ENCODE measurements around the gene SIGLECL1.
"Not testable (repeated sequence)": the region's sequence is repeated elsewhere in the genome, so short reads cannot be mapped to it uniquely, and the experiment has no call there.

Gene SIGLECL1

DNA sequence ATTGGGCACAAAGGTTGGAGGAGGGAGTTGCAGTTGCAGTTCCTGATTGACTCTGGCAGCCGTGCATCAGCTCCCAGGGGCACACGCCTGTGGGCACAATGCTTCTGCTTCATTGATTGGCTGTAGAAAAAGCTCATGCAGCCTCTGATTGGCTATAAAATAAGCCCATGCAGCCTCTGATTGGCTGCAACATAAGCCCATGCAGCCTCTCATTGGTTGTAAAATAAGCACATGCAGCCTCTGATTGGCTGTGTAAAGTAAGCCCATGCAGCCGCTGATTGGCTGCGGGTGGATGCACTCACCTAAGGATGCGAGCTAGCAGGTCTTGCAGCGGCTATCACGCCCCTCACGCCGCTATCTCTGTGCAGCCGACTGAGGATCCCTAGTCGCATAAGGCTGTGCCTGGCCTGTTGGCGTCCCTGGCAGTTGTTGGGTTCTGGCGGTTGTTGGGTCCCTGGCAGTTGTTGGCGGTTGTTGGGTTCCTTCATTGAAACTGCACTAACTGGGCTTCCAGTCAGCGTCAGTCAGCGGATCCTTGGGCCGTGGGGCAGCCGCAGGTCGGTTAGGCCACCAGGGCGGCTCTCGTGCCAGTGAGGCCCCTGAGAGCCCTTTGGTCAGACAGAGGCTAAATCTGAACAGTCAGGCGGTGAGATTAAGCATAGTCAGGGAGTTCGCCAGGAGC is at the start of gene SIGLECL1:
Gene SIGLECL1 (plus strand): TSS at position 295 of the 682 bp plus-strand sequence. CDS start 12,993 bp downstream, outside the sequence.
- DNase-seq (ENCODE audit: low read depth in 2 of 2) = no peak

DNA sequence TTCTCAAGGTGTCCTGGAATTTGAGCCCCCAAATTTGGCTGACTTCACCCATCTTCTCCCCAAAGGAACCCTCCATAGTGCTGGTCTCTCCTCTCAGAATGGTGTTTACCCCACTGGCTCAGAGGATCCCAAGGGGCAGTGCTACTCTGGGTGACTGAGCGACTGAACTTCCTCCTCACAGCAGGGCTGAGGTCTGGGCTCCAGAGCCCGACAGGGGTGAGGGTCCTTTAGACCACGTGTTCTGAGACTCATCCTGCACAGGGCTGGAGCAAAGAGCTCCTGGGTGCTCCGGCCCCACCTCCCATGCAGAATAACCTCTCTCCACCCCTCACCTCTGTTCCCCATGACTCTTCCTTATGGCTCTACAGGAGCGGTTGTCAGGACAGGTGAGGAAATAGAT is 49.2 kb upstream of the SIGLECL1 start:
- DNase-seq (ENCODE audit: low read depth in 2 of 2) = no peak

DNA sequence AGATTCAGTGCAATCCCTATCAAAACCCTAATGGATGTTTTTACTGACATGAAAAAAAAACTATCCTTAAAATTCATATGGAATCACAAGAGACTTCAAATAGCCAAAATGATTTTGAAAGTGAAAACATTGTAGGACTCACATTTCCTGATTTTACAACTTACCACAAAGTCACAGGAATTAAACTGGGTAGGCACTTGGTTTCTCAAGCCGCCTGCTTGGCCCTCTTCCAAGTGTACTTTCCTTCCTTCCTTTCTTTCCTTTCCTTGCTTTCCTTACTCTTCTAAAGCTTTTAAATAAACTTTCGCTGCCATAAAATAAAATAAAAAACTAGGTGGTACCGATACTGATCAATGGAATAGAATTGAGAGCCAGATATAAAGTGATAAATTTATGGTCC is 47.0 kb upstream of the SIGLECL1 start:
- no peak for DNase-seq (ENCODE audit: low read depth in 2 of 2)

DNA sequence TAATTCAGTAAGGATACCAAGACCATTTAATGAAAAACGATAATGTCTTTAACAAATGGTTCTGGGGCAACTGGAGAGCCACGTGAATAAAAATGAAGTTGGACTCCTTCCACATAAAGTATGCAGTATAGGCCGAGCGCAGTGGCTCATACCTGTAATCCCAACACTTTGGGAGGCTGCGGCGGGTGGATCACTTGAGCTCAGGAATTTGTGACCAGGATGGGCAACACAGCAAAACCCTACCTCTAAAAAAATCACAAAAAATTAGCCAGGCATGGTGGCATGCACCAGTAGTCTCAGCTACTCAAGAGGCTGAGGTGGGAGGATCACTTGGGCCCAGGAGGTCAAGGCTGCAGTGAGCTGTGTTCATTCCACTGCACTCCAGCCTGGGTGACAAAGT is 46.6 kb upstream of the SIGLECL1 start:
- no peak for DNase-seq (ENCODE audit: low read depth in 2 of 2)

DNA sequence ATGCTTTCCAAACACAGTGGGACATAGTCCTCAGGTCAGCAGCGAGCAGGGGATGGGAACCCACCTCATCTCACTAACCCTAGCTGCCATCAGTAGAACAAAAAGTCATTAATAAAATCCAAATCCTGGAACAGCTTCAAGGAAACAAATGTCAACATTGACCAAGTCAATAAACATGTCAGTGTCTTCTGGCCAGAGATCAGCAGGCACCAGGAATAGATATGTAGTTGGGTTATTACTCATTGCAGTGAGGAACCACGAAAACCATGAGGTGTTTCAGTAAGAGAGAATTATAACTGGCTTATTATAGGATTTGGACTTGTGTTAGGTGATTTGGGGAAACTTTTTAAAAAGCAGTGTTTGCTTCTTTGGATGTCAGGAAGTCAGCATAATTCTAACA is 43.1 kb upstream of the SIGLECL1 start:
- DNase-seq (ENCODE audit: low read depth in 2 of 2) = no peak

DNA sequence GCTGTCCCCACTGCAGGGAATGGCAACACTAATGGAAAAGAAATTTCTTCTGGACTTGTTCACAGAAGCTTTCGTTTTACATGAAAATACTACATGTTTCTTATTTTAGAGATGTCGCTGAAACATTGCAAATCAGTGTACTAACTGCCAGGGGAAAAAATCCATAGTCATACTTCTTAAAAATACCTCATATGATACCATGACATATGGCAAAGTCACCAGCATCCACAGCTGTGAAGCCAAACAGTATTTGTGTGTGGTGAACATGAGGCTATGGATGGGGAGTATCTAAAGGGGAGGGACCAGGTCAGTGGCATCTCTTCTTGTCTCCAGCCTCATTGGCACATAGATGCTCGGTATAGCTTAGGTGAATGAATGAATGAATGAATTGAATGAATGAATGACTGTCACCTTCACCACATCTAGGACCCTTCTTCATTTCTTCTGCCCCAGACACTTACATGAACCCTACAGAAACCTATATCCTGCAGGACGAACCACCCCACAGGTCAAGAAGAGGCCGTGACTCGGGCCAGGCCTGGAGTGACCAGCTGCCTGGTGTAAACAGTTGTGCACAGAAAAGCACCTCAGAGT is 40.6 kb upstream of the SIGLECL1 start:
- DNase-seq (ENCODE audit: low read depth in 2 of 2) = no peak

DNA sequence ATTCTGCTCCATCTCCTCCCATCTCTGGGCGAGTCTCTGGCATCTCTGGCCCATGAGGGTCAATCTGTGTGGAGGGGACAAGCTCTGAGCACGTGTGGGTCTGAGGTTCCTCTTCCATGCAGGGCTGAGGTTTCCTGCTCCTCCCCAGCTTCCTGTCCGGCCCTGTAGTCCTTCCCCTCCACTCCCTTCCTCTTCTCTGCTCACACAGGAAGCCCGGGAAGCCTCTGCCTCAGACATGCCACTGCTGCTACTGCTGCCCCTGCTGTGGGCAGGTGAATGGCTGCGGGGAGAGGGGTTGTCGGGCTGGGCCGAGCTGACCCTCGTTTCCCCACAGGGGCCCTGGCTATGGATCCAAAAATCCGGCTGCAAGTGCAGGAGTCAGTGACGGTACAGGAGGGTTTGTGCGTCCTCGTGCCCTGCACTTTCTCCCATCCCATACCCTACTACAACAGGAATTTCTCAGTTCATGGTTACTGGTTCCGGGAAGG is 40.0 kb upstream of the SIGLECL1 start:
- not testable (repeated sequence) for DNase-seq (ENCODE audit: low read depth in 2 of 2)

DNA sequence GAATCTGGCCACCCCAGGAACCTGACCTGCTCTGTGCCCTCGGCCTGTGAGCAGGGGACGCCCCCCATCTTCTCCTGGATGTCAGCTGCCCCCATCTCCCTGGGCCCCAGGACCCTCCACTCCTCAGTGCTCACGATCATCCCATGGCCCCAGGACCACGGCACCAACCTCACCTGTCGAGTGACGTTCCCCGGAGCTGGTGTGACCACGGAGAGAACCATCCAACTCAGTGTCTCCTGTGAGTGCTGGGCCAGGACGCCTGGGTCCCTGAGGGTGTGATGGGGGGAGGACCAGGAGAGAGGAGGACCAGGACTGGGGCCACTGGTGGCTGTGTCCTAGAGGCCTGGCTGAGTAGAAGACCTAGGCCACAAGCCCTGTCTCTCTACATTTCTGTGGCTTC is 39.0 kb upstream of the SIGLECL1 start:
- no peak for DNase-seq (ENCODE audit: low read depth in 2 of 2)

DNA sequence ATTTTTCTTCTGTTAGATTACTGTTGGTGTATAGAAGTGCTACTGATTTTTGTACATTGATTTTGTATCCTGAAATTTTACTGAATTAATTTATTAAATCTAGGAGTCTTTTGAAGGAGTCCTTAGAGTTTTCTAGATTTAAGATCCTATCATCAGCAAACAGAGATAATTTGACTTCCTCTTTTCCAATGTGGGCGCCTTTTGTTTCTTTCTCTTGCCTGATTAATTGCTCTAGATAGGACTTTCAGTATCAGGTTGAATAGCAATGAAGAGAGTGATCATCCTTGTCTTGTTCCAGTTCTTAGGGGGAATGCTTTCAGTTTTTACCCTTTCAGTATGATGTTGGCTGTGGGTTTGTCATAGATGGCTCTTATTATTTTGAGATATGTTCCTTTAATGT is 31.6 kb upstream of the SIGLECL1 start:
- DNase-seq (ENCODE audit: low read depth in 2 of 2) = no peak

DNA sequence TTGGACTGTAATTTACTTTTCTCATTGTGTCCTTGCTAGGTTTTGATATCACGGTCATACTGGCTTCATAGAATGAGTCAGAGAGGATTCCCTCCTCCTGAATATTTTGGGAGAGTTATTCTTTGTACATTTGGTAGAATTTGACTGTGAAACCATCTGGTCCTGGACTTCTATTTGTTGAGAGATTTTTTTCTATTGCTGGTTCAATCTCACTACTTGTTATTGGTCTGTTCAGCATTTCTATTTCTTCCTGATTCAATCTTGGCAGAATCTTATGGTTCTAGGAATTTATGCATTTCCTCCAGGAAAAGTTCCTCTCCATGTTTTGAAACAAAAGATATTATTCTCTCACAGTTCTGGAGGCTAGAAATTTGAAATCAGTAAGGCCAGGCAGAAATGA is 30.9 kb upstream of the SIGLECL1 start:
- DNase-seq (ENCODE audit: low read depth in 2 of 2) = no peak

DNA sequence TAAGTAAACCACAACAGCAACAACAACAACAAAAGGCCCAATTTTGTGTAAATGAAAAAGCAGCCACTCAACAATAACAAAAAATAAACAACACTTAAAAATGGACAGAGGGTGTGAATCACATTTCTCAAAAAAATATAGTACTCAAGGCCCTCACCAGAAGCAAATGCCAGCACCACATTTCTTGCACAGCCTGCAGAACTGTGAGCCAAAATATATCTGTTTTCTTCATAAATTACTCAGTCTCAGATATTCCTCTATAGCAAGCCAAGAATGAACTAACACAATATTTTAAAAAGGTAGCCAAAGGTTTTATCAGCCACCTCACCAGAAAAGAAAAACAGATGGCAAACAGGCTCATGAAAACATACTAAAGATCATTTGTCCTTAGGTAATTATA is 29.9 kb upstream of the SIGLECL1 start:
- DNase-seq (ENCODE audit: low read depth in 2 of 2) = no peak

DNA sequence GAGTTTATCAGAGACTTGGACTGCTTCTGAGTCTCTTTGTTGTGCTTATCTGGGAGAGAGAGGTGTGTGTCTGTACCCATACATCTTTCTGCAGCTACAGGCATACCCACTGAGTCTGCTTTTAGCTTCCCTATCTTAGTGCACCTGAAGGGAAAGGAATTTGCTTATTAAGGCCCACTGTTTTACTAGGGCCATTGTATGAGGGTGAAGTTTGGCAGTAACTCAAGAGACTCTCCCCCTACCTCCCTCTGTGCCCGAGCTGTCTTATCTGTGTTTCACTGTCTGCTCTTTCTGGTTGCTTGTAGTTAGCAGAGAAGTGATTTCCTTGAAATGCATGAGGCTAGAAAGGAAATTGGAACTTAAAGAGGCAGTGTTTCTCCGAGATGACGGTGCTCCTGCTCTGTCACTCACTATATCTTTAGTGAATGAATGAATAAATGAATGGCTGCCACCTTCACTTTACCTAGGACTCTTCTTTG is 26.7 kb upstream of the SIGLECL1 start:
- no peak for DNase-seq (ENCODE audit: low read depth in 2 of 2)

DNA sequence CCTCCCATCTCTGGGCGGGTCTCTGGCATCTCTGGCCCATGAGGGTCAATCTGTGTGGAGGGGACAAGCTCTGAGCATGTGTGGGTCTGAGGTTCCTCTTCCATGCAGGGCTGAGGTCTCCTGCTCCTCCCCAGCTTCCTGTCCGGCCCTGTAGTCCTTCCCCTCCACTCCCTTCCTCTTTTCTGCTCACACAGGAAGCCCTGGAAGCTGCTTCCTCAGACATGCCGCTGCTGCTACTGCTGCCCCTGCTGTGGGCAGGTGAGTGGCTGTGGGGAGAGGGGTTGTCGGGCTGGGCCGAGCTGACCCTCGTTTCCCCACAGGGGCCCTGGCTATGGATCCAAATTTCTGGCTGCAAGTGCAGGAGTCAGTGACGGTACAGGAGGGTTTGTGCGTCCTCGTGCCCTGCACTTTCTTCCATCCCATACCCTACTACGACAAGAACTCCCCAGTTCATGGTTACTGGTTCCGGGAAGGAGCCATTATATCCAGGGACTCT is 25.9 kb upstream of the SIGLECL1 start, which contains the start of gene CD33:
Gene CD33 (plus strand): TSS at position 183 of the 496 bp plus-strand sequence. CDS start 39 bp downstream, at position 222.
- DNase-seq (ENCODE audit: low read depth in 2 of 2) = not testable (repeated sequence)

DNA sequence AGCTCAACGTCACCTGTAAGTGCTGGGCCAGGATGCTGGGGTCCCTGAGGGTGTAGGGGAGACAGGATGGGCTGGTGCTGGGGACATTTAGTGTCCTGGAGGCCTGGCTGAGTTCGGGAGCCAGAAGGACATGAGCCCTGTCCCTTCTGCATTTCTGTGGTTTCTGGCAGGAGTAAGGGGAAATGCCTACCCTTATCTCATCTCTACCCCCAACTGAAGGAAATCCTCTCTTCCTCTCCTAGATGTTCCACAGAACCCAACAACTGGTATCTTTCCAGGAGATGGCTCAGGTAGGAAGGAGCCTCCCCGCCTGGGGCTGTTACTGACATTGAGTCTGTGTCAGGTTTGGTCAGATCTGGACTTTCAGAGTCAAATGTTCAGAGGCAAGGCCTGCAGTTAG is 24.8 kb upstream of the SIGLECL1 start:
- DNase-seq (ENCODE audit: low read depth in 2 of 2) = no peak

DNA sequence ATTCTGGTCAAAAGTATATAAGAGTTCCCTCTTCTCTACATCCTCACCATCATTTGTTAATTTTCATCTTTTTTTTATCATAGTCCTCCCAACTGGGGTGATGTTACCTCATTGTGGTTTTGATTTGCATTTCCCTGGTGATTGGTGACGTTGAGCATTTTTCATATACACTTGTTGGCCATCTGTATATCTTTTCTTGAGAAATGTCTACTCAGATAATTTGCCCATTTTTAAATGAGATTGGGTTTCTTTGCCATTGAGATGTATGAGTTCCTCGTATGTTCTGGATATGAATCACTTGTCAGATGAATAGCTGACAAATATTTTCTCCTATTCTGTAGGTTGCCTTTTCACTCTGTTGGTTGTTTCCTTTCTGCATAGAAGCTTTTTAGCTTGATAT is 23.6 kb upstream of the SIGLECL1 start:
- DNase-seq (ENCODE audit: low read depth in 2 of 2) = no peak

DNA sequence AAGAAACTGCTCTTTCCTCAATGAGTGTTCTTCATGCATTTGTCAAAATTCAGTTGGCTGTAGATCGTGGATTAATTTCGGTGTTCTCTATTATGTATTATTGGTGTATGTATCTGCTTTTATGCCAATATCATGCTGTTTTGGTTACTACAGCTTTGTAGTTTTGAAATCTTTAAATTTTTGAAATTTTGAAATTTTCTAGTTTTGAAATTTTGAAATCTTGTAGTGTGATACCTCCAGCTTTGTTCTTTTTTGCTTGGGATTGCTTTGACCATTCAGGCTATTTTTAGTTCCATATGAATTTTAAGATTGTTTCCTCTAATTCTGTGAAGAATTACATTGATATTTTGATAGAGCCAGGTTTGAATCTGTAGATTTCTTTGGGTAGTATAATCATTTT is 22.9 kb upstream of the SIGLECL1 start:
- DNase-seq (ENCODE audit: low read depth in 2 of 2) = no peak

DNA sequence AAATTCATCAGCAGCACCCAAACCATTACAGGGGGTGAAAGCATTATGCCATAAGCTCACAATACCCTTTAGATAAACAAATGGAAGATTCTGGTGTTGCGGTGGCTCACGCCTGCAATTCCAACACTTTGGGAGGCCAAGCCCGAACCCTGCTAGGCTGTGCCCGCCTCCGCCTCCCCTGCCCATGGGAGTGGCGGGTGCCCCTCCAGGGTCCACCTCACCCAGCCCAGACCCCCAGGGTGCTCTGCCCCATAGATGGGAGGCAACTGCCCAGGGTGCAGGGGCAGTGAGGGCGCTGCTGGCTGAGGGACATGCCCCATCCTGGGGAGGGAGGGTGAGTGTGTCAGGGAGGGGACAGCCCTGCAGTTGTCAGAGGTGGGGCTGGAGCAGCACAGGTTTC is 10.0 kb upstream of the SIGLECL1 start:
- DNase-seq (ENCODE audit: low read depth in 2 of 2) = no peak

DNA sequence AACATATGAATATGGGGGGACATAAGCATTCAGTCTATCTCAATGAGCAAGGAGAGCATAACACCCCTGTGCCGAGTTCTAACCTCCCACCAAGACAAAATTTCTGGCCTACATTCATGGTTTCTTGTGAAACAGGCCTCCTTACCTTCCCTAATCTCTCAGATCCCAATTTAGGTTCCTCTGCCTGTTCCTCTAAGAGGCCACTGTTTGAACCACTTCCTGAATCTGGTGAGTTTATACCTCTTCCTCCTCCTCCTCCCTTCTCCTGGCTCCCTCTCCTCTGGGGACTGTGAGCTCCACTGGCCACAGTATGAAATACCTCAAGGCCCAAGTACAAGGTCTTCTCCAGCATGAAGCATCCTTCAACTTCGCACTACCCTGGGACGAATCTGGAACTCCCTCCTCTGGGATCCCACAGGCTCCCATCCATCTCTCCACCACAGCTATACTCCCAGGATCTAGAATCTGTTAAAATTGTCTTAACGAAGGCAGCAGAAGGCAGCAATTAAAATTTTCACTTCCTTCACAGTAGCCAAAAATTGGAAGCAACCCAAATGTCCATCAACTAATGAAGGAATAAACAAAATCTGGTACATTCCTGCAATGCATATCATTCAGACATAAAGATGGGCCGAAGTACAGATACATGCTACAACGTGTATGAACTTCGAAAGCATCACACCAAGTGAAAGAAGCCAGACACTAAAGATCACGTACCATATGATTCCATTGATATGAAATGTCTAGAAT is 7.8 kb upstream of the SIGLECL1 start:
- no peak for DNase-seq (ENCODE audit: low read depth in 2 of 2)

DNA sequence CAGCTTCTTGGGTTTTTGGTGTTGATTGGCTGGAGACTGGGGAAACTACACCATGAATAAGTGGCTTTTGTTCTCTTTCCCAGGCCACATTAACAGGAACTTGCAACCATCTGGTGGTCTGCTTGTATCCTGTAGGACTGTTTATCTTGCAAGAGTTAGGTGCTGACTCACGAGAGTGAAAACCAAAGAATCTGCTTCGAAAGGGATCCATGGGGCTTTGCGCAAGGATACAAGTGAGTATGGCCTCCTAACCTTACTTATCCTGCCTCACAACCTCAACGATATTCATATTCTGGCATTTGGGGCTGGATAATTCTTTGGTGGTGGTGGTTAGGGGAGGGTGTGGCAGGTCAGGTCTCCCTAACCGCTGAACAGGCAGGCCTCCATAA is 4.7 kb upstream of the SIGLECL1 start:
- DNase-seq (ENCODE audit: low read depth in 2 of 2) = no peak

DNA sequence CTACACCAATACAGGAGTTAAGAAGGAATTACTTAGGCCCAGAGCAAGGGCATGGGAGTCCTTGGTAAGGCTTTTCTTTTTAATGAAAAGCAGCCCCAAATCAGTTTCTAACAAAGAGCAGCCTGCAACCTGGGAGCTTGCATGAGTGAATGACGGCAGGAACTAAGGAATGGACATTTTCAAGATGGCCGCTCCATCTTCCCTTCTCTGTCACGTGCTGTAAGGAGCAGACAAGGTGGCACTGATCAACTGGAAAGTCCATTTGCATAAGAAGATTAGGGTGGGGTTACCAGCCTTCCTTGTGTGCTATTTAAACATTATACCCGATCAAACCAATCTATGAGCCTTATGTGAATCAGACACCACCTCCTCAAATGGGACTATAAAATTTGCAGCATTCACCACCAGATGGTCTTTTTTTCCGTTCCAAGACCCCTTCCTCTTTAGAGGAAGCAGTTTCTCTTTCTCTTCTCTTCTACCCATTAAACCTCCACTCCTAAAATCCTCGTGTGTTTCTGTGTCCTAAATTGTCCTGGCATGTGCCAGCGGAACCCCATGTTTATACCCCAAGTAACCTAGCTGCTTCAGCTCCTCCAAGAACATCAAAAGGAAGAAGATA is 2.8 kb upstream of the SIGLECL1 start:
- DNase-seq (ENCODE audit: low read depth in 2 of 2) = no peak

DNA sequence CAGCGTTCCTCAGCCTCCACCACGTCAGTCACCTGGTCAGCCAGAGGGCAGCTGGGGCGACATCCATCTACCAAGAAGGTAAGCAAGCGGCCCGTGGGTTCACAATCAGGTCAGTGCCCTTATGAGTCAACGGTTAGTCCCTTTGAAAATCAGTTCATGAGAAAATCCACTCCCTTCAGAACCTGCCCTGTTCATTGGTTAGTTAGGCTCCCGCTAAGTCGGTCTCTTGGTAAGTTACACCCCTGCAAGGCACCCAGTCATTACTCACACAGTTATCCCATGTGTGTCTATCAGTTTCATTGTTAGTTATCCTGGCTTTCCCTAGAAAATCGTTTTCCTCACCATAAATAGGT is 564 bp downstream of the SIGLECL1 start:
- no peak for DNase-seq (ENCODE audit: low read depth in 2 of 2)

Measured in stimulated activated CD4-positive, alpha-beta T cell treated with anti-CD3 and anti-CD28 coated beads, Interleukin-15, amount 100 ng/mL, for 48 hours (primary cell).